ENCODE measurements around the gene COL4A5.

The COL4A5 gene

GRCh38 chrX:108558217-108558616 lies 118.6 kb downstream of the COL4A5 start:
- no peak for DNase-seq (ENCODE audit: low read depth in 1 of 2, low spot score in 1 of 2)
- no peak overlapping the region for H3K27ac ChIP-seq (replicated peaks)
- H3K4me3 ChIP-seq (replicated peaks; ENCODE audit: insufficient read depth, low read length): no peak overlapping the region
- no peaks in the 10 kb centered on the region for H3K27me3 ChIP-seq (ENCODE audit: insufficient read depth, poor library complexity, severe bottlenecking)
- TF ChIP-seq REST (IDR thresholded peaks at IDR 0.05; ENCODE audit: insufficient replicate concordance, low read depth) (no peak), GABPA (IDR thresholded peaks at IDR 0.05; ENCODE audit: low read depth) (no peak), CTCF (IDR thresholded peaks at IDR 0.05; ENCODE audit: insufficient read depth, low read length) (no peak), SPI1 (IDR thresholded peaks at IDR 0.05; ENCODE audit: borderline replicate concordance, low read depth) (no peak), POLR2AphosphoS5 (IDR thresholded peaks at IDR 0.05; ENCODE audit: low read depth) (no peak)

- no peaks in the 10 kb centered on the region for H3K27me3 ChIP-seq (ENCODE audit: insufficient read depth, poor library complexity, severe bottlenecking)
- TF ChIP-seq SPI1 (IDR thresholded peaks at IDR 0.05; ENCODE audit: borderline replicate concordance, low read depth) (peak; percentile 28; the same call in 1 of the 2 replicates), GABPA (IDR thresholded peaks at IDR 0.05; ENCODE audit: low read depth) (no peak), POLR2AphosphoS5 (IDR thresholded peaks at IDR 0.05; ENCODE audit: low read depth) (no peak)
- H3K4me3 ChIP-seq (replicated peaks; ENCODE audit: insufficient read depth, low read length): no peak overlapping the region
- no peak for DNase-seq (ENCODE audit: low read depth in 1 of 2, low spot score in 1 of 2)
- no peak overlapping the region for H3K27ac ChIP-seq (replicated peaks)
These were observed 133.5 kb downstream of the COL4A5 start for GRCh38 chrX:108573136-108573535.

GRCh38 chrX:108582151-108582550 lies 142.5 kb downstream of the COL4A5 start:
- no peak for TF ChIP-seq SPI1 (IDR thresholded peaks at IDR 0.05; ENCODE audit: borderline replicate concordance, low read depth)
- TF ChIP-seq CTCF (IDR thresholded peaks at IDR 0.05; ENCODE audit: insufficient read depth, low read length): no peak
- no peak for TF ChIP-seq POLR2AphosphoS5 (IDR thresholded peaks at IDR 0.05; ENCODE audit: low read depth)
- TF ChIP-seq REST (IDR thresholded peaks at IDR 0.05; ENCODE audit: insufficient replicate concordance, low read depth): no peak
- TF ChIP-seq GABPA (IDR thresholded peaks at IDR 0.05; ENCODE audit: low read depth): no peak
- Histone ChIP-seq H3K4me3 (replicated peaks; ENCODE audit: insufficient read depth, low read length) (no peak overlapping the region), H3K27me3 (ENCODE audit: insufficient read depth, poor library complexity, severe bottlenecking) (no peaks in the 10 kb centered on the region), H3K27ac (replicated peaks) (no peak overlapping the region)
- no peak for DNase-seq (ENCODE audit: low read depth in 1 of 2, low spot score in 1 of 2)

- Histone ChIP-seq H3K27ac (replicated peaks) (no peak overlapping the region), H3K27me3 (ENCODE audit: insufficient read depth, poor library complexity, severe bottlenecking) (no peaks in the 10 kb centered on the region), H3K4me3 (replicated peaks; ENCODE audit: insufficient read depth, low read length) (no peak overlapping the region)
- TF ChIP-seq REST (IDR thresholded peaks at IDR 0.05; ENCODE audit: insufficient replicate concordance, low read depth) (no peak), POLR2AphosphoS5 (IDR thresholded peaks at IDR 0.05; ENCODE audit: low read depth) (no peak), GABPA (IDR thresholded peaks at IDR 0.05; ENCODE audit: low read depth) (no peak), CTCF (IDR thresholded peaks at IDR 0.05; ENCODE audit: insufficient read depth, low read length) (no peak), SPI1 (IDR thresholded peaks at IDR 0.05; ENCODE audit: borderline replicate concordance, low read depth) (no peak)
- no peak for DNase-seq (ENCODE audit: low read depth in 1 of 2, low spot score in 1 of 2)
These were observed 145.1 kb downstream of the COL4A5 start for GRCh38 chrX:108584617-108585211.
